Measurements from ENCODE around the gene PREX1.
"Not testable (repeated sequence)": the region's sequence is repeated elsewhere in the genome, so short reads cannot be mapped to it uniquely, and the experiment has no call there.

PREX1 gene

GRCh38 chr20:48827855-48828733 lies at the start of gene PREX1:
PREX1 (minus strand) TSS chr20:48827999; CDS start chr20:48827860, 139 bp downstream.
- DNase-seq = peak; percentile 83

- no peak for DNase-seq
Observed at GRCh38 chr20:48877304-48877703, 49.5 kb upstream of the PREX1 start.

- peak; percentile 34 for DNase-seq
Observed at GRCh38 chr20:48875914-48876240, 48.1 kb upstream of the PREX1 start.

- DNase-seq = no peak
Observed at GRCh38 chr20:48875233-48875913, 47.6 kb upstream of the PREX1 start.

- DNase-seq = not testable (repeated sequence)
Observed at GRCh38 chr20:48869442-48869841, 41.6 kb upstream of the PREX1 start.

GRCh38 chr20:48866936-48867335 lies 39.1 kb upstream of the PREX1 start:
- DNase-seq = no peak

GRCh38 chr20:48864738-48865318 lies 37.0 kb upstream of the PREX1 start:
- no peak for DNase-seq

GRCh38 chr20:48864254-48864653 lies 36.5 kb upstream of the PREX1 start:
- no peak for DNase-seq

GRCh38 chr20:48862279-48862678 lies 34.5 kb upstream of the PREX1 start:
- DNase-seq = no peak

- DNase-seq = no peak
Observed at GRCh38 chr20:48861444-48861843, 33.6 kb upstream of the PREX1 start.

GRCh38 chr20:48858075-48858790 lies 30.4 kb upstream of the PREX1 start:
- no peak for DNase-seq

GRCh38 chr20:48856130-48856529 lies 28.3 kb upstream of the PREX1 start:
- DNase-seq = no peak

GRCh38 chr20:48855046-48855445 lies 27.2 kb upstream of the PREX1 start:
- no peak for DNase-seq

GRCh38 chr20:48852609-48853008 lies 24.8 kb upstream of the PREX1 start:
- DNase-seq = no peak

- DNase-seq = no peak
Observed at GRCh38 chr20:48851579-48851978, 23.8 kb upstream of the PREX1 start.

- no peak for DNase-seq
Observed at GRCh38 chr20:48850977-48851299, 23.1 kb upstream of the PREX1 start.

- no peak for DNase-seq
Observed at GRCh38 chr20:48850257-48850976, 22.6 kb upstream of the PREX1 start.

GRCh38 chr20:48849779-48850178 lies 22.0 kb upstream of the PREX1 start:
- no peak for DNase-seq

- no peak for DNase-seq
Observed at GRCh38 chr20:48849299-48849698, 21.5 kb upstream of the PREX1 start.

- no peak for DNase-seq
Observed at GRCh38 chr20:48847498-48848205, 19.9 kb upstream of the PREX1 start.

- peak; percentile 62 for DNase-seq
Observed at GRCh38 chr20:48846516-48847492, 19.0 kb upstream of the PREX1 start.
